ENCODE results near the gene EDC4.

EDC4 gene

GRCh38 chr16:67878846-67879245 is 6.0 kb downstream of the EDC4 start:
- no peak for DNase-seq

GRCh38 chr16:67879462-67879861 is 6.6 kb downstream of the EDC4 start:
- DNase-seq: no peak

GRCh38 chr16:67879936-67880335 is 7.1 kb downstream of the EDC4 start:
- DNase-seq: no peak

- no peak for DNase-seq
Measured at GRCh38 chr16:67880584-67880983, 7.7 kb downstream of the EDC4 start.

- no peak for DNase-seq
Measured at GRCh38 chr16:67881621-67882161, 8.8 kb downstream of the EDC4 start.

DNA sequence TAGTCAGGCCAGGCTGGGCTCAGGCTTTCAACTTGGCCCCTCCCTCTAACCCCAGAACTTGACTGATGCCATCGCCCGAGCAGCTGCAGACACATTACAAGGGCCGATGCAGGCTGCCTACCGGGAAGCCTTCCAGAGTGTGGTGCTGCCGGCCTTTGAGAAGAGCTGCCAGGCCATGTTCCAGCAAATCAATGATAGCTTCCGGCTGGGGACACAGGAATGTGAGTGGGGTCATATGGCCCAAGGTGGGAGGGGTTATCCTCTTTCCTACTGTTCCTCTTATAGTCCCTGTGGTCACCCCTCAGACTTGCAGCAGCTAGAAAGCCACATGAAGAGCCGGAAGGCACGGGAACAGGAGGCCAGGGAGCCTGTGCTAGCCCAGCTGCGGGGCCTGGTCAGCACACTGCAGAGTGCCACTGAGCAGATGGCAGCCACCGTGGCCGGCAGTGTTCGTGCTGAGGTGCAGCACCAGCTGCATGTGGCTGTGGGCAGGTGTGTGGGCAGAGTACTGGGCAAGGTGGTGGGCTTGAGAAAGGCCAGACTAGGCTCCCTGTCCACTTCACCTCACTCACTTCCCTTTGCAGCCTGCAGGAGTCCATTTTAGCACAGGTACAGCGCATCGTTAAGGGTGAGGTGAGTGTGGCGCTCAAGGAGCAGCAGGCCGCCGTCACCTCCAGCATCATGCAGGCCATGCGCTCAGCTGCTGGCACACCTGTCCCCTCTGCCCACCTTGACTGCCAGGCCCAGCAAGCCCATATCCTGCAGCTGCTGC is 9.7 kb downstream of the EDC4 start:
- no peak for DNase-seq

DNA sequence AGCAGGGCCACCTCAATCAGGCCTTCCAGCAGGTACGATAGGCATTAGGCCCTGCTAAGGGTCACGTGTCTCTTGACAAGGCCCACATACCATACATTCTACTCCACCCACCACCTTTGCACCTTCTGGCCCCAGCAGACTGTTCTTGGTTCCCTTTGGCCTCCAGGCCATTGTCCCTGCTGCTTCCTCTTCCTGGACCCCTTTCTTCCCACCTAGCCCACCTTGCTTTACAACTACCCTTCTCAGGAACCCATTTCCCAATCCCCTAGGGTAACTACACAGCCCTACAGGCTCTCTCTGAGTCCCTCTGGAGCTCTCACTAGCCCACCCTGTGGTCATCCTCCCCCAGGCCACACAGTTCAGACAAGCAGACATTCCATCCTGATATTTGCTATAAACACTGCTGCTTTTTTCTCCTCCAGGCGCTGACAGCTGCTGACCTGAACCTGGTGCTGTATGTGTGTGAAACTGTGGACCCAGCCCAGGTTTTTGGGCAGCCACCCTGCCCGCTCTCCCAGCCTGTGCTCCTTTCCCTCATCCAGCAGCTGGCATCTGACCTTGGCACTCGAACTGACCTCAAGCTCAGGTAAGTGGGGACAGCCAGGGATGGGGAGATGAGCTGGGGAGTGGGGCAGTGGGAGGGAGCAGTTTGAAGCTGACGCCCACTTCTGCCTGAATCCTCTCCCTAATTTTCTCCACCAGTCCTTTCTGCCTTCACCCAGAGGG is 10.5 kb downstream of the EDC4 start:
- no peak for DNase-seq

- no peak for DNase-seq
Measured at GRCh38 chr16:67883872-67884261, 11.0 kb downstream of the EDC4 start.

GRCh38 chr16:67884684-67885083 is 11.8 kb downstream of the EDC4 start, which contains the start of gene NRN1L:
NRN1L (plus strand) TSS chr16:67884885; CDS start chr16:67884904, 19 bp downstream.
- DNase-seq: no peak

DNA sequence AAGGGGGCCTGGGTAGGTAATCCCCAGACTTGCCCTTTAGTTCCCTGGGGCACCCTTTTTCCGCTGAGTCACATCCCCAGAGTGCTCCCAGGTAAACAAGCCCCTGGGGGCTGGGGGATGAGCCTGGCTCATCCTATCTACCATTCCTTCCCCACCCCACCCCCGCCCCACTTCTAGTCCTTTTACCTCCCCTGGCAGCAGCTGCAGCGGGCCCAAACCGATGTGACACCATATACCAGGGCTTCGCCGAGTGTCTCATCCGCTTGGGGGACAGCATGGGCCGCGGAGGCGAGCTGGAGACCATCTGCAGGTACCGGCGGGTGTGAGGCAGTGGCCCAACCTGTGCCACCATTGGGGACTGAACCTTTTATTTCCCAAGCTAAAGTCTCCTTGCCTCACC is 12.7 kb downstream of the EDC4 start:
- no peak for DNase-seq

DNA sequence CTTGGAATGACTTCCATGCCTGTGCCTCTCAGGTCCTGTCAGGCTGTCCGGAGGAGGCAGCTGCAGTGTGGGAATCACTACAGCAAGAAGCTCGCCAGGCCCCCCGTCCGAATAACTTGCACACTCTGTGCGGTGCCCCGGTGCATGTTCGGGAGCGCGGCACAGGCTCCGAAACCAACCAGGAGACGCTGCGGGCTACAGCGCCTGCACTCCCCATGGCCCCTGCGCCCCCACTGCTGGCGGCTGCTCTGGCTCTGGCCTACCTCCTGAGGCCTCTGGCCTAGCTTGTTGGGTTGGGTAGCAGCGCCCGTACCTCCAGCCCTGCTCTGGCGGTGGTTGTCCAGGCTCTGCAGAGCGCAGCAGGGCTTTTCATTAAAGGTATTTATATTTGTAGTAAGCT is 13.1 kb downstream of the EDC4 start:
- no peak for DNase-seq

GRCh38 chr16:67886387-67886786 is 13.5 kb downstream of the EDC4 start:
- DNase-seq: no peak

DNA sequence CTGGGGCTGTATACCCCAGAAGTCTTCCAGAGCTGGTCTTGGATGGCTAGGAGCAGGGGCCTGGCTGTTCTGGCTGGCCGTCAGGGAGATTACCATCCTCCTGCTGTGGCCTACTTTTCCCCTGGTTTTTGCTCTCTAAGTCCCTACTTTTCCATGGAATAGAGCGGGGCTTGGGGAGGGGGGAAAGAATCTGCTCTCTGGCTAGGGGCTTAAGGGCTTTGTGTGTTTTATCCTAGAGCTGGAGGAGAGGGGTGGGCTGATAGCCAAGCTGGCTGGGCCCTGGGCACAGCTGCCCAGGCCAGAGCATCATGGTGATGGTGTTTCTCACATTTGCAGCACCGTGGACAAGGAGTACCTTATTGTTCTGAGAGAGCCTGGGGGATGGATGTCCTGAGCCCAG is 15.5 kb downstream of the EDC4 start:
- no peak for DNase-seq

GRCh38 chr16:67892375-67892774 is 19.5 kb downstream of the EDC4 start:
- no peak for DNase-seq

GRCh38 chr16:67892899-67893742 is 20.3 kb downstream of the EDC4 start, which contains the start of gene PSKH1:
PSKH1 (plus strand) TSS chr16:67893254; CDS start chr16:67908750, 15,496 bp downstream.
- peak; percentile 32 for DNase-seq

DNA sequence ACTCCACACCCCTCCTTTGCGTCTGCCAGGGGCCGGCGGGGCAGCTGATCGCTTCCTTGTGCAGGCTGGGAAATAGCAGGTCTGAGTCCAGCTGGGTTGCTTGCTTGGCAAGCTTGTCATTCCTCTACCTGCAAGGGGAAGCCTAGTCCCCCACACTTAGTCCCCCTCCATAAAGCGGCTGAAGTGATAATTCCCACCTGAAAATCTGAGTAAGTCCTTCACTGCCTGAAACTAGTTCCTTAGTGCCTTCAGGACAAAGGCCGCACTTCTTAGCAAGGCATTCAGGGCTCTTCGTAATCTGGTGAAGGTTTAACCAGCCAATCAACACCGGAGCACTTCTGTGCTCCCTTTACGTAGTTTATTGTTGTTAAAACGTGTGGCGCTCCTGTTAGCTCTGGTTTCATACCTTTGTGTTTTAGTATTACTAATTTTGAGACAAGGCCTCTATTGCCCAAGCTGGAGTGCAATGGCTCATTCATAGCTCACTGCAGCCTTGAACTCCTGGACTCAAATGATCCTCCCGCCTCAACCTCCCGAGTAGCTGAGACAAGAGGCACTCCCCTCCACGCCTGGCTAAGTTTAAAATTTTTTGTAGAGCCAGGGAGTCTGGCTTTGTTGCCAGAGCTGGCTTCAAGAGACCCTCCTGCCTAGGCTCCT is 21.0 kb downstream of the EDC4 start:
- no peak for DNase-seq

DNA sequence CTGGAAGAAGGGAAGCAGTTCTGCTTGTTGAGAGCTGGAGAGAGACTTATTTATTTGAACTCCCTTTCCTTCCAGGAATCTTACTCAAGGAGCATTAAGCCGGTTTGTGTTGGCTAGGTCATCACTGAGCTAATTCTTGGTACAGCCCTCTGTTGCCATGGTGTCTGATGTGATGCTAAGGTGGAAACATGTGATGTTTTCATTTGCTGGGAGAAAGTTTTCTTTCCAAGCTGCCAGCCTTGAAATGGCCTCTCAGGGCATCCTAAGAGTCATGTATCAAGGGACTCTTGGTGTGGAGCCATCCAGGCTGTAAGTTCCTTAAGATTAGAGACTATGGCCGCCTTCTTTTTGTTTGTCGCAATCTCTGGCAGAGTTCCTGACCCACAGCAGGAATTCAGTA is 24.4 kb downstream of the EDC4 start:
- DNase-seq: no peak

DNA sequence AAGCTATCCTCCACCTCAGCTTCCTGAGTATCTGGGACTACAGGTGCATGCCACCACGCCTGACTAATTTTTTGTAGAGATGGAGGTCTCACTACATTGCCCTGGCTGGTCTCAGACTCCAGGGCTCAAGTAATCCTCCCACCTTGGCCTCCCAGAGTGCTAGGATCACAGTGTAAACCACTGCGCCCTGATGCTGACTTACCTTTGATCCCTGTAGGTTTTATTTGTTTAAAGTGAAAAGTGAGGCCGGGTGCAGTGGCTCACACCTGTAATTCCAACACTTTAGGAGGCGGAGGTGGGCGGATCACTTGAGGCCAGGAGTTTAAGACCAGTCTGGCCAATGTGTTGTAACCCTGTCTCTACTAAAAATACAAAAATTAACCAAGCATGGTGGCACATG is 28.9 kb downstream of the EDC4 start:
- DNase-seq: no peak

GRCh38 chr16:67902831-67903230 is 30.0 kb downstream of the EDC4 start:
- no peak for DNase-seq

DNA sequence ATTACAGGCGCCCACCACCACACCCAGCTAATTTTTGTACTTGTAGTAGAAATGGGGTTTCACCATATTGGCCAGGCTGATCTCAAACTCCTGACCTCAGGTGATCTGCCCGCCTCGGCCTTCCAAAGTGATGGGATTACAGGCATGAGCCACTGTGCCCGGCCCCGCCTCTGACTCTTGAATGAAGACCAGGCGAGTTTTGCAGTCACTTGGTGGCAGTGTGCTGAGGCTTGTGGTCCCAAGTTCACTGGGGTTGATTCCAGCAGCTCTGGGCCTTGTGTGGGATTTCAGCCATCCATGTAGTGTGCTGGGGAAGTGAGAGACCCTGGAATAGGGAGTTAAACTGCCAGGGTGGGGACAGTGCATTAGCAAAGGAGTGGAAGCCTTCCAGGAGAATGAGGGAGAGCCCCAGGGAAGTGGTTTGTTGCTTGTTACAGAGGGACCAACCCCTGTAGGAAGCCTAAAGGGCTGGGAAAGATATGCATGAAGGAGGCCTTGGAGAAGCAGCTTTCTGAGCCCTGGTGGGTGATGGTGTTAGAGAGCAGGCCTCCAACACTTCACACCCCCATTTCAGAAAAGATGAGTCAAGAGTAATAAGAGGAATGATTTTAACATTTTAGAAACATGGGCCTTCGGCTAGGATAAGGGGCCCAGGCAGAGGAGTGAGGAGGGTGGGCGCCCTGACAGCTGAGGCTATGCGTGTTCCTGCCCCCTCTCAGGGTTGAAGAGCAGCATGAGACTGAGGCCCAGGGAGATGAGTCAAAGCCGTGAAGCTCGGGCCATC is 34.7 kb downstream of the EDC4 start:
- DNase-seq: no peak

DNA sequence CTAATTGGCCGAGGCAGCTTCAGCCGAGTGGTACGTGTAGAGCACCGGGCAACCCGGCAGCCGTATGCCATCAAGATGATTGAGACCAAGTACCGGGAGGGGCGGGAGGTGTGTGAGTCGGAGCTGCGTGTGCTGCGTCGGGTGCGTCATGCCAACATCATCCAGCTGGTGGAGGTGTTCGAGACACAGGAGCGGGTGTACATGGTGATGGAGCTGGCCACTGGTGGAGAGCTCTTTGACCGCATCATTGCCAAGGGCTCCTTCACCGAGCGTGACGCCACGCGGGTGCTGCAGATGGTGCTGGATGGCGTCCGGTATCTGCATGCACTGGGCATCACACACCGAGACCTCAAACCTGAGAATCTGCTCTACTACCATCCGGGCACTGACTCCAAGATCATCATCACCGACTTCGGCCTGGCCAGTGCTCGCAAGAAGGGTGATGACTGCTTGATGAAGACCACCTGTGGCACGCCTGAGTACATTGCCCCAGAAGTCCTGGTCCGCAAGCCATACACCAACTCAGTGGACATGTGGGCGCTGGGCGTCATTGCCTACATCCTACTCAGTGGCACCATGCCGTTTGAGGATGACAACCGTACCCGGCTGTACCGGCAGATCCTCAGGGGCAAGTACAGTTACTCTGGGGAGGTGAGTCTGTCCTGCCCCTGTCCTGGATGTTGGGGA is 36.3 kb downstream of the EDC4 start:
- DNase-seq: no peak
